Measurements from ENCODE around the gene DBI.

- no peak for TF ChIP-seq CTCF (IDR thresholded peaks at IDR 0.05; ENCODE audit: poor library complexity, severe bottlenecking)
- TF ChIP-seq REST (IDR thresholded peaks at IDR 0.05; ENCODE audit: borderline replicate concordance) = no peak
- TF ChIP-seq EP300 (conservative IDR thresholded peaks at IDR 0.05; ENCODE audit: poor library complexity, severe bottlenecking) = no peak
- TF ChIP-seq EZH2 (IDR thresholded peaks at IDR 0.05; ENCODE audit: borderline replicate concordance, insufficient read depth, low read length, poor library complexity, severe bottlenecking) = no peak
- TF ChIP-seq TAF1 (IDR thresholded peaks at IDR 0.05; ENCODE audit: low read depth) = no peak
- TF ChIP-seq RAD21 (conservative IDR thresholded peaks at IDR 0.05) = no peak
- no peak for TF ChIP-seq POLR2AphosphoS5 (IDR thresholded peaks at IDR 0.05)
- no peak for TF ChIP-seq SMC3 (conservative IDR thresholded peaks at IDR 0.05; ENCODE audit: poor library complexity)
- TF ChIP-seq MXI1 (conservative IDR thresholded peaks at IDR 0.05; ENCODE audit: poor library complexity, severe bottlenecking) = no peak
Measured at GRCh38 chr2:119409506-119409905, 42.7 kb downstream of the DBI start.
